GM18502 (cell line): Measurements from ENCODE around the gene TNS3.

ENCODE experiments used
- ATAC-seq: cut with Tn5 transposase; IDR thresholded peaks from one replicate; pipeline ENCODE4 v1.9.1; 2021; ENCODE audit warnings: mild to moderate bottlenecking; ENCODE audit not compliant: unreplicated experiment, poor library complexity

Gene TNS3

GRCh38 chr7:47338026-47338425 lies 243.9 kb downstream of the TNS3 start:
- no peak for ATAC-seq

GRCh38 chr7:47337531-47337930 lies 244.4 kb downstream of the TNS3 start:
- peak; percentile 95 for ATAC-seq

- no peak for ATAC-seq
Measured at GRCh38 chr7:47336472-47337425, 245.2 kb downstream of the TNS3 start.

- no peak for ATAC-seq
Measured at GRCh38 chr7:47335557-47336471, 246.1 kb downstream of the TNS3 start.

- no peak for ATAC-seq
Measured at GRCh38 chr7:47335071-47335470, 246.8 kb downstream of the TNS3 start.

DNA sequence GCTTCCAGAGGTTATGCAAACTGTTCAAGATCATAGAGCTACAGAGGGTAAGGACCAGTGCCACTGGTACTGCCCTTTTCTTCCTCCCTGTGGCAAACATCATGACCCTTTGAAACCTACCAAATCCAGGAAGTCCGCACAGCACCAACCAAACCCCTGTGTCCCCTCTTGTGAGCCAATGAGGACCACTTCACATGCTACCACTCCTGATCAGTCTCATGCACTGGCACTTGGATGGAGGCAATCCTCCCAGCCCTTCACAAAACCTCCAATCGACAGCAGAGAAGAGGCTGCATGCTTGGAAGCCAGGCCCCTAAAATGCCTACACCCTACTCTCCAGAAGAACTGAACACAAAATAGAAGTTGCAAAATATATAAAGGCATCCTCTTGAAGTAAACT lies 248.0 kb downstream of the TNS3 start:
- no peak for ATAC-seq

- ATAC-seq = no peak
Measured at GRCh38 chr7:47333554-47333887, 248.4 kb downstream of the TNS3 start.

GRCh38 chr7:47332681-47333553 lies 249.0 kb downstream of the TNS3 start:
- ATAC-seq = no peak

DNA sequence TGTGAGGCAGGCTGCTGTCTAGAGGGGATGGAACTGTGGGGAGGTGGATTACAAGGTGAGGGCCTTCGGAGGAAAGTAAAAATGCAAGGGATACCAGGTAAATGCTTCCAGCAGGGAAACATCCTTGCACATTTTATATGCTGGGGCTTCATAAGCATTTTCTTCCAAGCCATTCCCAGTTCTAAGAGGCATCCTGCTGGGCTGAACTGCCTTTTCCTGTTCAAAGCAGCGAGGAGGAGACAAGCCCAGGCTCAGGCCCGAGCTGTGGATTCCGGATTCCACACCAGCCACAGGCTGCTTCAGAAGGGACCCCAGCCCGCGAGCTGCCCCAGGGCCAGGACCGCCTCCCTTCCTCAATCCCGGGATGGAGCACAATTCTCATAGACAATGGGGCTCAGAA lies 249.7 kb downstream of the TNS3 start:
- no peak for ATAC-seq

DNA sequence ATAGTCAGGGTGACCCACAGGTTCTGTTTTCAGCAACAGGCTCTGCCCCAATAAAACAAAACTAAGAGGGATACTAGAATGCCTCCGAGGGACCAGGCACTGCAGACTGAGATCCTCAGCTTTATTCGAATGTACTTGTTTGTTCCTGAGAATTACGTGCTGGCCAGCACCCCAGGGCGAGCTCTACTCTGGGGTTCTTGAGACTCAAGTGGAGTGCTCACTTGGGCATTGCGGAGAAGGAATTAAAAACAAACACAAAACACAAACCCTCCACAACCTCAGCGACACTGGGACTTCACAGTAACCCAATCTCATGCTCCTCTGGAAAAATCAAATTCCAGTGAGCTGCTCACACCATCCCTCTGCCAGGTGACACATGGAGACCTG lies 250.7 kb downstream of the TNS3 start:
- ATAC-seq = no peak

- ATAC-seq = no peak
Measured at GRCh38 chr7:47330561-47331178, 251.2 kb downstream of the TNS3 start.

DNA sequence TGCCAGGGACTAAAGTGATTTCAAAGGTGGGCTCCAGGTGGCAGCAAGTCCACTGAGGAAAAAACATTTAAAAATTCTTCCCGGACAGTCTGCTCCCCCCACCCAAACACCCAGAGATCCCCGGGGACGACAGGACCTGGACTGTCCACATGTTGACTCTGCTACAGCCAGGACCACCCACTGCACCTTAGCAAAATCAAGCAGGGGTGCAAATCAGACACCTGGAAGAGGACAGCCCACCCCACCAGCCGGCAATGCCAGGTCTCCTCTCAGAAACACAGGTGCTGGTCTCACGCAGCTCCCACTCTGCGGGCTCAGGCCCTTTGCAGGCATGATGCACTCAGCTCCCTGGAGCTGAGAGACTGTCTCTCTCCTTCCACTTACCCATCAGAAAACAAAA lies 251.9 kb downstream of the TNS3 start:
- ATAC-seq = no peak

GRCh38 chr7:47329320-47329926 lies 252.5 kb downstream of the TNS3 start:
- ATAC-seq = no peak

DNA sequence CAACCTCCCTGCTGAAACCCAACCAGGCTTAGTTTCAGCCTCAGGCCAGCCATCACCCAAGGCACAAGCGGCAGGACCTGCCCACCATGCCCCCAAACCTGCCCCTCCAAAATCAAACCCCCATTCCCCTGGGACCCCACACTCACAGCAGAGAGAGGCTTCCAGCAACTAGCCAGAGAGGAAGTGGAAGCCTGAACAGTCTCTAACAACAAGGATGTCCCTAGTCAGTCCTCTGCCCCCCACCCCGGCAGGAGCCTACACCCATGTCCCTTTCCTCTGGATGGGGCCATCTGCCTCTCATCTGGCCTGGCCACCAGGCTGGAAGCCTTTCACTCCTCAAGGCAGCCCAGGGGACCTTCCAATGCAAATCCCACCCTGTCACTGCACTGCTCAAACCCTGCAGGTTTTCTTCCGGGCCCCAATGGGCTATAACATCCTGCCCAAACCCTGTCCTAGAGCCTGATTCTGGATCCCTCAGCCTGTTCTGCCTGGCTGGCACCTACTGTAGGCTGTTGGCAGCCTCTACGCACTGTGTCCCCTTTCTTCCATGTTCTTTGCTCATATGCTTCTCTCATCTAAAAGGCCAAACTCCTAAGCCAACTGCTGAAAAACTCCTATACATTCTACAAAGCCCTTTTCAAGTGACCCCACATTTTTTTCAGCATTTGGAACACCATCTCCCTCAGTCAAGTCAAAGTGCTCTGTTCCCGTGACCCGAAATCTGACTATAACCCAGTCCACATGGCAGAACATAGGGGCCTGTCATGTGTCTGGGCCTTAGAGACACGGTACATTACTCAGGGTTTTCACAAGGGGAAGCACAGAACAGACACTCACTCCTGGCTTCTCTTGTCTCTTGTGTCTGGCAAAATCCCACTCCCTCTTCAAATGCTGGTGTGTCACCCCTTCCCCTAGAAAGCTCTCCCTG lies 253.3 kb downstream of the TNS3 start:
- no peak for ATAC-seq

GRCh38 chr7:47327698-47328391 lies 254.1 kb downstream of the TNS3 start:
- no peak for ATAC-seq

DNA sequence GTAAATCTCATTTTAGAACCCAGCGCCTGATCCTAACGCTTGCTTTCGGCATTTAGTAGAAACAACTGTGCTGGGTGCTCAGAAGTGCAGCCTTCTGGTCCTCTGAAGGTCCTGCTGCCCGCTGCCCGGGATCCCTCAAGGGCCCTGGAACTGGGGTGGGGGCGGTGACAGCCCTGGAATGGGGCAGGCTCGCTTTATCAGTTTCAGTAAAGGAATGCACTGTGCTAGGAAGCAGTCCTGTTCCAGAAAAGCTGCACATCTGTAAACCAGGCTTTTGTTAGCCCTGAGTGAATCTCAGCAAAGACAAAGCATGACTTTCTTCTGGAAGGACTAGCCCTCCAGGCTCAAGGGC lies 254.6 kb downstream of the TNS3 start:
- ATAC-seq = no peak

- no peak for ATAC-seq
Measured at GRCh38 chr7:47326808-47327207, 255.1 kb downstream of the TNS3 start.

DNA sequence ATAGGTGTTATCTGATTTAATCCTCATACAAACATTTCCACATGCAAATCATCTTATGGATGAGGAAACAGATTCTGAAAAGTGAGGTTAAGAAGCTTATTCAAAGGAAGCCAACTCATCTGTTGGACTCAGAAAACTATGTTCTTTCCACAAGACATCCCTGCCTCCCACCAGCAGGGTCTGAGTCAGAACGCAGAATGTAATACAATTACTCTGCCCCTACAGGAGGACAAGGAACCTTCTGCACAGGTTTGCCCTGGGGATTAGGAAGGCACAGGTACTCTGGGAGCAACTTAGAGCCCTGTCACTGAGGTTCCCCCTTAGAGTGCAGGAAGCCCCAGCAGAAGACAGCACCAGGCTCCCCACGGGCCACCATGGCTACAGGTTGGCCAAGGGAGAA lies 255.7 kb downstream of the TNS3 start:
- ATAC-seq = no peak
